Measurements from ENCODE around the gene C1orf105. TPM values are rescaled to one million over a fixed set of nuclear protein-coding genes. Genes with fewer than 3 reads are reported as not detected.

The C1orf105 gene
- total and polyA plus RNA-seq, 10 of the 15 experiments (the other 5 are each of a cell fraction or from before 2014, with no cell fraction given): not detected

GRCh38 chr1:172381946-172382345, 38.5 kb upstream of the C1orf105 start:
- Histone ChIP-seq H3K79me2 (ENCODE audit: control insufficient read depth, insufficient read depth, low read length) (no peaks in the 10 kb centered on the region), H3K9me3 (replicated peaks; ENCODE audit: control insufficient read depth, insufficient read depth, low read length) (peaks cover 4% of the 10 kb centered on the region; the same call in 1 of the 3 replicates), H2AFZ (ENCODE audit: control insufficient read depth, low read depth, low read length) (no peak overlapping the region; the same call in 1 of the 2 replicates), H3K36me3 (ENCODE audit: control insufficient read depth in 2 of 2, insufficient read depth in 2 of 2, low read length in 1 of 2) (no peaks in the 10 kb centered on the region), H3K4me2 (ENCODE audit: control insufficient read depth, insufficient read depth) (no peak overlapping the region), H3K9ac (ENCODE audit: control insufficient read depth, insufficient read depth, low read length) (no peak overlapping the region), H3K4me1 (ENCODE audit: control insufficient read depth, insufficient read depth, low read length) (peaks cover 16% of the 10 kb centered on the region), H3K27ac (ENCODE audit: control insufficient read depth, insufficient read depth) (peak overlapping the region; percentile 93), H4K20me1 (ENCODE audit: control insufficient read depth, insufficient read depth) (no peaks in the 10 kb centered on the region), H3K27me3 (replicated peaks in 1 of 2; ENCODE audit: control insufficient read depth in 2 of 2, insufficient read depth in 2 of 2, low read length in 1 of 2) (no peaks in the 10 kb centered on the region), H3K4me3 (no peak overlapping the region)
- TF ChIP-seq CEBPB (IDR thresholded peaks at IDR 0.05; ENCODE audit: borderline replicate concordance in 1 of 2, low read depth in 2 of 2, low read length in 2 of 2) (no peak), CEBPZ (IDR thresholded peaks at IDR 0.05; ENCODE audit: low read depth, low read length) (no peak), MTA3 (IDR thresholded peaks at IDR 0.05; ENCODE audit: borderline replicate concordance, low read length) (no peak), ATF2 (IDR thresholded peaks at IDR 0.05; ENCODE audit: low read length) (no peak), DPF2 (IDR thresholded peaks at IDR 0.05) (no peak), HDGF (IDR thresholded peaks at IDR 0.05) (no peak), NR2C2 (IDR thresholded peaks at IDR 0.05; ENCODE audit: borderline replicate concordance, control insufficient read depth, insufficient read length, low read depth) (no peak), RBBP5 (conservative IDR thresholded peaks at IDR 0.05) (no peak), PBX3 (IDR thresholded peaks at IDR 0.05; ENCODE audit: insufficient replicate concordance, low read depth, low read length) (no peak), IKZF2 (IDR thresholded peaks at IDR 0.05) (no peak), GATAD2B (conservative IDR thresholded peaks at IDR 0.05; ENCODE audit: low read depth) (no peak), BMI1 (IDR thresholded peaks at IDR 0.05; ENCODE audit: borderline replicate concordance) (no peak), KAT2A (conservative IDR thresholded peaks at IDR 0.05; ENCODE audit: control insufficient read depth, low read depth, low read length) (no peak), TARDBP (IDR thresholded peaks at IDR 0.05; ENCODE audit: borderline replicate concordance) (no peak), SIX5 (IDR thresholded peaks at IDR 0.05; ENCODE audit: low read depth, low read length, severe bottlenecking) (no peak)
- WGBS (ENCODE audit: insufficient coverage, insufficient replicate concordance, low lambda C conversion rate, missing lambda C conversion rate): 74% methylated on average over 2 of the region's 2 CpGs
- ChIA-PET POLR2A (interaction anchor here (1.0 to 2.8 kb wide), 6 partner anchors 9 to 41 kb away, joined by 4 to 42 read pairs (median 19); no protein-coding TSS in a partner anchor), SMC1A (ENCODE audit: uncharacterized antibody, unreplicated experiment) (interaction anchor here (0.8 to 16.9 kb wide), 10 partner anchors 14 to 379 kb away, joined by 3 to 345 read pairs (median 3); no protein-coding TSS in a partner anchor), CTCF (interaction anchor here (0.7 to 7.0 kb wide), 7 partner anchors 9 to 380 kb away, joined by 3 to 64 read pairs (median 4); no protein-coding TSS in a partner anchor), RAD21 (ENCODE audit: unreplicated experiment) (interaction anchor here (0.9 to 3.6 kb wide), 10 partner anchors 9 to 379 kb away, joined by 3 to 75 read pairs (median 10); no protein-coding TSS in a partner anchor)
- TSS peak; percentile 77 for BruUV-seq (replicated peaks)
- no peak for FAIRE-seq
- ATAC-seq: no peak
- in situ Hi-C loops (cut with MboI): no loop called here
- intact Hi-C loops (cut with micrococcal nuclease; ENCODE audit: unreplicated experiment): loop anchor here (1.0 to 2.0 kb wide), 3 partner anchors 8 to 40 kb away; no protein-coding TSS in a partner anchor
- DNase-seq (ENCODE audit: low read depth, low spot score): no peak

All from GM12878 (cell line).